ENCODE measurements around the gene BAIAP3.

DNA sequence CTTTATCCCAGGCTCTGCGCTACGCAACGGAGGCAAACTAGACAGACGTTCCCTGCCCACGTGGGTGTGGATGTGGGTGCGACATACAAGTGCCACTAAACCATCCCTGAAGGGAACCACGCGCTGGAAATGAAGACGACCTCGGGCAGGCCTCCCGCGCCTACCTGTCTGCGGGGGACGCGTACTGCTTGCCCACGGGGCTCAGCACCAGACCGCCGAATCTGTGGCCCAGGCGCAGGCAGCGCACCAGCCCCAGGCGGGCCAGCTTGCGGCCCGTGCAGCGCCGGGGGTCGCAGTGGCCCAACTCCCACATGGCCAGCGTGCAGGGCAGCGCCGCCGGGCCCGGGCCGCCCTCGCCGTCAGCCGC, 17.8 kb downstream of the BAIAP3 start:
- TF ChIP-seq CTCF (IDR thresholded peaks at IDR 0.05) (no peak), POLR2A (IDR thresholded peaks at IDR 0.05) (no peak)

All from right lobe of liver (tissue), 4 donors.